ENCODE measurements around the gene SYT1.

DNA sequence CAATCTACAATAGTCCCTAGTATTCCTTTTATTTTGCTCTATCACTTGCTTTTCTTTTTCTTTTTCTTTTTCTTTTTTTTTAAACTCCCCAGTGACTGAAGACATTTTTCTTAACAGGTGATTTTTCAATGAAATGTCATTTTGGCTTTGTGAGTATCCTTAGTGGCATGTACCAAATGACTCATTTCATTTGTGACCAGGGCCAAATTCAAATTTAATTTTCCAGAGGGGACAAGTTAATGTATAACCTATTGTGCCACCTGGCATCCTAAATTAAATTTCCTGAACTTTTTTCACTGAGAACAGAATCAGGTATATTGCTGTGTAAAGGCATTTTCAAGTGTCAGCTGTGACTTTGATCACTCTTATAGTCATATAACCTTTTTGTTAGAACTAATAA, 39.7 kb upstream of the SYT1 start:
- TF ChIP-seq POLR2A (IDR thresholded peaks at IDR 0.05) = no peak
- TF ChIP-seq, protein P1, sequence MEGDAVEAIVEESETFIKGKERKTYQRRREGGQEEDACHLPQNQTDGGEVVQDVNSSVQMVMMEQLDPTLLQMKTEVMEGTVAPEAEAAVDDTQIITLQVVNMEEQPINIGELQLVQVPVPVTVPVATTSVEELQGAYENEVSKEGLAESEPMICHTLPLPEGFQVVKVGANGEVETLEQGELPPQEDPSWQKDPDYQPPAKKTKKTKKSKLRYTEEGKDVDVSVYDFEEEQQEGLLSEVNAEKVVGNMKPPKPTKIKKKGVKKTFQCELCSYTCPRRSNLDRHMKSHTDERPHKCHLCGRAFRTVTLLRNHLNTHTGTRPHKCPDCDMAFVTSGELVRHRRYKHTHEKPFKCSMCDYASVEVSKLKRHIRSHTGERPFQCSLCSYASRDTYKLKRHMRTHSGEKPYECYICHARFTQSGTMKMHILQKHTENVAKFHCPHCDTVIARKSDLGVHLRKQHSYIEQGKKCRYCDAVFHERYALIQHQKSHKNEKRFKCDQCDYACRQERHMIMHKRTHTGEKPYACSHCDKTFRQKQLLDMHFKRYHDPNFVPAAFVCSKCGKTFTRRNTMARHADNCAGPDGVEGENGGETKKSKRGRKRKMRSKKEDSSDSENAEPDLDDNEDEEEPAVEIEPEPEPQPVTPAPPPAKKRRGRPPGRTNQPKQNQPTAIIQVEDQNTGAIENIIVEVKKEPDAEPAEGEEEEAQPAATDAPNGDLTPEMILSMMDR (IDR thresholded peaks at IDR 0.05) = no peak

Measured in uterus (tissue), 2 donors.